NK-92 (cell line): ENCODE data around the gene ST6GALNAC5.
"Not testable (repeated sequence)": the region's sequence is repeated elsewhere in the genome, so short reads cannot be mapped to it uniquely, and the experiment has no call there.

Experiments used
- DNase-seq: peaks from one replicate; lab custom pipeline; 2025; ENCODE audit not compliant: unreplicated experiment; lab: John Stamatoyannopoulos, UW

ST6GALNAC5 gene

GRCh38 chr1:76933847-76934815 is 66.9 kb downstream of the ST6GALNAC5 start:
- DNase-seq: no peak

GRCh38 chr1:76938304-76938703 is 71.0 kb downstream of the ST6GALNAC5 start:
- DNase-seq: no peak

DNA sequence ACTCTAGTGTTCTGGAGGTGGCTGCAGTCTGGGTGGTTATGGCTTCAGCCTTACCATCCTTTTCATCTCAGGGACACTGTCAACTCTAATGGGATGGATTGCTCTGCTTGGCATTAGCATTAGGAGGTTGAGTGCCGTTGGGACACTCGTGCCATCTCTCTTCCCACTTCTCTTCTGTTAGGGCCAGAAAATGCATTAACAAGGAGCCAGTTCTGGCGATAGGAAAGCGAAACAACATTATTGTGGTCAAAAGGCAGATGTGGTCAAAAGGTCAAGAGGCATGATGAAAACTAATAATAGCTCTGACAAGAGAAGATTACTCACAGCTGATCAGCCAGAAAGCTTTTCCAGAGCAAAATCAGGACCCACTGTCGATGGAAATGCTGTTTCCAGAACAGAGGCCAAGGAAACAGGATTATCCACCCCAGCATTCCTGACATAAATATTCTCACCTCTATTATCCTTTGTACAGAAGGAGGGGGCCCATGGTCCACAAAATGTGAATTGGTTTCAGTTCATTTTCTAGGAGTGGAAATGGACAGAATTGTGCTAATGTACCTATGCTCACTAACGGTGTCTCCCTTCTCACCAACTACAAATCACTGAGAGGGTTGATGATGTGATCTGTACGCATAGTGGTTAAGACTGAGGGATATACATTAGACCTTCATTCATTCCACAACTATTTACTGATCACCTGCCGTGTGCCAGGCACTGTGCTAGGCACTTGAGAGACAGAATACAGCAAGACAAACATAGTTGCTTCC is 72.0 kb downstream of the ST6GALNAC5 start:
- DNase-seq: no peak

GRCh38 chr1:76939817-76940216 is 72.5 kb downstream of the ST6GALNAC5 start:
- DNase-seq: no peak

- DNase-seq: no peak
Observed at GRCh38 chr1:76940571-76941335, 73.5 kb downstream of the ST6GALNAC5 start.

DNA sequence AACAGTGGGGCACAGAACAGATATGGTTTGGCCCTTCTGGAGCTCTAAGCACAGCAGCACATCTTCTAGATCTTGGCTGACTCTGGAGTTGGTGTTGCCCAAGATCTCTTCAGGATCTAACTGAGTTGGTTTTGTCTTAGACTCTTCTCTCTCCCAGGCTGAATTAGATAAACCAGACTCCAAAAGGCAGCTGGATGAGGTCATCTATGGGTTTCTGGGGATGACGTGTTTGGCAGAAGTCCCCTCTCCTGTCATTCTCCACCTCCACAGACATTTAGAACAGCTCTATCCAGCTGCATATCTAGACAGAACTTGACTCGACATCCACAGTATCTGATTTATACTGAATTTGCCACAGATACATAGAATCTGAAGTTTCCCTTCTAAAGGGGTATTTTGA is 75.3 kb downstream of the ST6GALNAC5 start:
- DNase-seq: no peak

- no peak for DNase-seq
Observed at GRCh38 chr1:76944942-76945341, 77.7 kb downstream of the ST6GALNAC5 start.

DNA sequence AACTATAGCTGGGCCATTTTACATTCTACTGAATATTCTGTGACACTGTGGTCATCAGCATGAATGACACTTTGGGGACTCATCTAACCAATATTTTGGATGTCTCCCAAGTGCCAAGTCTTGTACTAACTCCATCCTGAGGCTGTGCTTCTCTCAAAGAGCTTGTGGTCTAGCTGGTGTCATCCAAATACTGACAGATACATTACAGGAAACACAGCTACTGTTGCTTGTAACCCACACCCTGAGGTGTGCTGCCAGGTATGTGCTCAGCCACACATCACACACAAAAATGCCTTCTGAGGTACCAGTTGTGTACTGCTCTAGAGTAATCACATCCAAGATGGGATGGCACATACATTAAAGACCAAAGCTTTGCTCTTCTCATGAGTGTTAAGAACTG is 81.6 kb downstream of the ST6GALNAC5 start:
- DNase-seq: no peak

DNA sequence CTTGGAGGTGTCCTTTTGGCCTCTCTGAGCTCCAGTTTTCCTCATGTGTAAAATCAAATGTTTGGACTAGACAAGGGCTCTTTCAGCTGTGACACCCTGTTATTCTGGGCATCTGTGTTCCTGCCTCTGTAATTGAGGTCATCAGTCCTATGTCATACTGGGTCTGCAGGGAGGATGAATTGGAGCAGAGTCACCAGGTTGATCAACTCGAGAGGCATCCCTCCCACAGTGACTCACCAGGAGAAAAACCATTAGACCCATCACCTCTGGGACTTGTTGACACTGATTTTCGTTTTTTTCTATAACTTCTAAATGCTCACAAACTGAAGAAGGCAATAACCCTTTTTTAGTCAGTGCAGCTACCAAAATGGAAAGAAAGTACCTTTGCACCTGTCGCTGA is 82.2 kb downstream of the ST6GALNAC5 start:
- DNase-seq: no peak

DNA sequence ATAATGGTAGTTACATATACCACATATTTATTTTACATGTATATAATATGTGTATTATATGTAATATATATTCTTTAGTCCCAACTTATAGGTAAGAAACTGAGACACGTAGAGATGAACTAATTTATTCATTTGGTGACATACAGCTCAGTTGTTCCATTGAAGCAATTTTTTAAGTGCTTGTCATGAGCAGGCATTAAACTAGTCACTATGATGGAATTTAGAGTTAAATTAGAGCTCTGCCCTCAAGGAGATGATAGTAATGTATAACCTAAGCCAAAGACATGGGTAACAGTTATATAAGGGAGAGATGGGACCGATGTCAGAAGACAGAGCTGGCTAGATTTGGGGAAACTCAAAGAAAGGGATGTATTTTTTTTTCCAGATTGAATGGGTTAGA is 83.0 kb downstream of the ST6GALNAC5 start:
- no peak for DNase-seq

- no peak for DNase-seq
Observed at GRCh38 chr1:76951153-76951552, 83.9 kb downstream of the ST6GALNAC5 start.

GRCh38 chr1:76955652-76956051 is 88.4 kb downstream of the ST6GALNAC5 start:
- no peak for DNase-seq

- no peak for DNase-seq
Observed at GRCh38 chr1:76957961-76958360, 90.7 kb downstream of the ST6GALNAC5 start.

GRCh38 chr1:76958828-76959227 is 91.5 kb downstream of the ST6GALNAC5 start:
- DNase-seq: no peak

DNA sequence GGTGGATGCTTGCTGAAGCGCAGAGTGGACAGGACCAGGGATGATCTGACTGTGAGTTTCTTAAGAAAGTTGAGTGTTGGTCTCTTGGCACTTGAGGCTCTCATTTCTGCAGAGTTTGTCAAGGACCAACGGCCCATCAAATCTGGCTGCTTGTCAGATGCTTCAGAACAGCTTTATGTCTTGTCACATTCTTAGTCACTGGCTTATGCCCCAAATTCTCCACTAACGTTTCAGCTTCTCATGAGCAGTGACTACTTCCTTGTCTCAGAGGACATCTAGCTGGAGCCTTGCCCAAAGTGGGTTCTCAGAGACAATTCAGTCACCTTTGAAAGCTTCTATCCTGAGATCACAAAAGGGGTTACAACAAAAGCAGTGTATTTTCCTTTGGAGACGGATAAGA is 92.3 kb downstream of the ST6GALNAC5 start:
- DNase-seq: no peak

- no peak for DNase-seq
Observed at GRCh38 chr1:76961181-76961819, 94.0 kb downstream of the ST6GALNAC5 start.

- DNase-seq: no peak
Observed at GRCh38 chr1:76961820-76962207, 94.5 kb downstream of the ST6GALNAC5 start.

- DNase-seq: not testable (repeated sequence)
Observed at GRCh38 chr1:76981267-76981666, 114.0 kb downstream of the ST6GALNAC5 start.

DNA sequence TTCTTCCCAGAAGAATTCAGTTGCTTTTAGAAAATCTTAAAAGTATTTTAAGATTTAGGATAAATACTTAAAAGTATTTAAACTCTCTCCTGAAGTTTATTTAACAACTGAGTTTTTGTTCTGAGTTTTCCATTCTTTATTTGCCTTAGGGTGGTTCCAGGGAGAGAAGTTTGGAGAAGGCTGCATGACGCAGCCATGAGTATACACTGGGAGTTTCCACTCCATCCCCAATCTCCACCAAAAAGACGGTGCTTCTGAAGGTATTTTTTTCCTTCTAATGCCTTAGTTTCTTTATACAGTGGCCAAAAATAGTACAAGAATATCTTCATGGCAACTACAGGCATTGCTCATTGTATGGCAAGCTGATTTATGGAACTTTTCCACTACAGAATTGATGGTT is 122.7 kb downstream of the ST6GALNAC5 start:
- DNase-seq: no peak

GRCh38 chr1:76993036-76993435 is 125.8 kb downstream of the ST6GALNAC5 start:
- DNase-seq: no peak
